Lung microvascular endothelial cell (primary cell): ENCODE measurements around the gene HCRTR1. TPM values are rescaled to one million over a fixed set of nuclear protein-coding genes. Genes with fewer than 3 reads are reported as not detected.

Experiments used
- DNase-seq, 2 donors: peaks; one replicate each; pipeline versions ENCODE4 v3.0.0 to v3.0.0-alpha.2; 2010; ENCODE audit warnings: low read depth in 2 of 2
- total RNA-seq: library from RNA; depleted of rRNA; stranded (reverse); fragments of >200 nt; gene quantifications from 2 replicates; pipeline ENCODE4 v1.2.1, GENCODE V29; 2014

HCRTR1 gene
- total RNA-seq, 1 donor from 2014 or later, result 5.4 TPM

GRCh38 chr1:31648641-31649357 is 31.3 kb downstream of the HCRTR1 start:
- peak in 1 of 2 donors; percentile 50 for DNase-seq

- no peak for DNase-seq
These were observed 32.9 kb downstream of the HCRTR1 start for GRCh38 chr1:31650161-31651088.

- DNase-seq, result peak in 1 of 2 donors; percentile 12
These were observed 33.6 kb downstream of the HCRTR1 start for GRCh38 chr1:31651089-31651420.

- DNase-seq, result no peak
These were observed 34.3 kb downstream of the HCRTR1 start for GRCh38 chr1:31651766-31652165.

GRCh38 chr1:31652891-31653499 is 35.5 kb downstream of the HCRTR1 start:
- DNase-seq, result no peak

- DNase-seq, result no peak
These were observed 36.4 kb downstream of the HCRTR1 start for GRCh38 chr1:31653717-31654473.

- no peak for DNase-seq
These were observed 36.9 kb downstream of the HCRTR1 start for GRCh38 chr1:31654474-31654776.

- no peak for DNase-seq
These were observed 37.6 kb downstream of the HCRTR1 start for GRCh38 chr1:31655104-31655503.

- DNase-seq, result no peak
These were observed 38.3 kb downstream of the HCRTR1 start for GRCh38 chr1:31655756-31656155.

- no peak for DNase-seq
These were observed 39.7 kb downstream of the HCRTR1 start for GRCh38 chr1:31657020-31657804.

- DNase-seq, result no peak
These were observed 40.6 kb downstream of the HCRTR1 start for GRCh38 chr1:31657972-31658510.

GRCh38 chr1:31658721-31659120 is 41.2 kb downstream of the HCRTR1 start:
- DNase-seq, result peak in 1 of 2 donors; percentile 31

GRCh38 chr1:31659889-31660288 is 42.4 kb downstream of the HCRTR1 start:
- no peak for DNase-seq

GRCh38 chr1:31660871-31661455 is 43.5 kb downstream of the HCRTR1 start:
- DNase-seq, result no peak

- DNase-seq, result no peak
These were observed 44.4 kb downstream of the HCRTR1 start for GRCh38 chr1:31661856-31662255.

GRCh38 chr1:31662463-31662862 is 45.0 kb downstream of the HCRTR1 start:
- no peak for DNase-seq

- DNase-seq, result peak; percentile 45 to 62
These were observed 46.3 kb downstream of the HCRTR1 start for GRCh38 chr1:31663622-31664452.

- no peak for DNase-seq
These were observed 47.0 kb downstream of the HCRTR1 start for GRCh38 chr1:31664528-31664927.

- no peak for DNase-seq
These were observed 47.9 kb downstream of the HCRTR1 start for GRCh38 chr1:31665234-31665878.
